ENCODE data around the gene PDIA4. TPM values are rescaled to one million over a fixed set of nuclear protein-coding genes. Genes with fewer than 3 reads are reported as not detected.
"Not testable (repeated sequence)": the region's sequence is repeated elsewhere in the genome, so short reads cannot be mapped to it uniquely, and the experiment has no call there.

The PDIA4 gene
- total RNA-seq, 2 donors from 2014 or later: 42.4 to 49.8 TPM

DNA sequence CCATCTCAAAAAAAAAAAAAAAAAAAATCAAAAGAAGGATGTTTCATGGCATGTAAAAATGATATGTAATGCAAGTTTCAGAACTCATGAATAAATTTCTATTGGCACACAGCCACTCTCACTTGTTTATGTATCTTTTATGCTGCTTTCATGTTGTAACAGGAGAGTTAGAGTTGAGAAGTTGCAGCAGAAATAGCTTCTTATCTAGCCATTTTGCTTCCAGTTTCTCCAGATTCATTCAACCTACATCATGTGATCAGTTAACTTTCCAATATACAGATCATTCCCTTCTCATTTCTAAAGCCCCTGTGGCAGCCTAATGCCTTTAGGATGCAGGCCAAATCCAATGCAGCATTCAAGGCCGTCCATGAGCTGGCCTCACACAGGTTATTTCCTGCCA lies 31.9 kb upstream of the PDIA4 start:
- no peaks in the 10 kb centered on the region for H3K9me3 ChIP-seq (ENCODE audit: control insufficient read depth, low read length, poor library complexity, severe bottlenecking)
- no peak overlapping the region for H3K4me3 Mint-ChIP-seq

DNA sequence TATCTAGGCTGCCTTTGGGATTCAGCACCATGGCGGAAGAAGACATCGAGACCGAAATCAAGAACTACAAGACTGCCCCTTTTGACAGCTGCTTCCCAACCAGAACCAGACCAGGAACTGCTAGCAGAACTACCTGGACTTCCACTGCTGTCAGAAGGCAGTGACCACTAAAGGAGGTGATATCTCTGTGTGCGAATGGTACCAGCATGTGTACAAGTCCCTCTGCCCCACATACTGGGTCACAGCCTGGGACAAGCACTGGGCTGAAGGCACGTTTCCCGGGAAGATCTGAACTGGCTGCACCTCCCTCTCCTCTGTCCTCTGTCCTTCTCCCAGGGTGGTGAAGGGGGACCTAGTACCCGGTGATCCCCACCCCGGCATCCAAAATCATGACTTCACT lies 25.6 kb upstream of the PDIA4 start:
- peaks cover 2% of the 10 kb centered on the region for H3K27me3 Mint-ChIP-seq
- H3K9me3 ChIP-seq (ENCODE audit: control insufficient read depth, low read length, poor library complexity, severe bottlenecking): no peaks in the 10 kb centered on the region
- ATAC-seq (no peak), DNase-seq (no peak)
- H3K36me3 Mint-ChIP-seq (ENCODE audit: low read depth): no peaks in the 10 kb centered on the region
- H3K4me3 Mint-ChIP-seq: no peak overlapping the region
- H3K4me1 Mint-ChIP-seq: no peaks in the 10 kb centered on the region
- H3K27ac Mint-ChIP-seq: no peak overlapping the region

More for the DNA sequence above, 31.9 kb upstream of the PDIA4 start:
- DNase-seq: no peak
- Mint-ChIP-seq H3K27me3 (no peaks in the 10 kb centered on the region), H3K27ac (no peak overlapping the region), H3K4me1 (peaks cover 1% of the 10 kb centered on the region), H3K36me3 (ENCODE audit: low read depth) (no peaks in the 10 kb centered on the region)
- ATAC-seq: no peak

DNA sequence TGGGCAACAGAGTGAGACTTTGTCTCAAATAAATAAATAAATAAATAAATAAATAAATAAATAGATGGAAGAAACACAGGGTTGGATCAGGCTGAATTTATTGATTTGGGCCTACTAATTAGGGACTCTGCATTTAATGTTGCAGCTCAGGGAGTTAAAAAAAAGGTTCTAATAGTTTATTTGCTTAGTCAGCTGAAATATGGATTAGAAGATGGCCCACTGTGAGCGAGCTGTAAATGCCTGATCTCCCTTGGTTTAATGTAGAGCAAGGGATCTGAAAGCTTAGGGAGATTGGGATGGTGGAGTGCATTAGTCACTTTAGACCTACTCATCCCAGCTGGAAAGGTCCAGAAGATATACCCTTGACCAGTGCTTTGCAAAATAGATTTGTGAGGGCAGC lies 25.1 kb upstream of the PDIA4 start:
- ATAC-seq (no peak), DNase-seq (no peak)
- Mint-ChIP-seq H3K4me3 (no peak overlapping the region), H3K36me3 (ENCODE audit: low read depth) (peaks cover 2% of the 10 kb centered on the region), H3K27ac (no peak overlapping the region), H3K27me3 (peaks cover 7% of the 10 kb centered on the region), H3K4me1 (no peaks in the 10 kb centered on the region)
- H3K9me3 ChIP-seq (ENCODE audit: control insufficient read depth, low read length, poor library complexity, severe bottlenecking): no peaks in the 10 kb centered on the region

DNA sequence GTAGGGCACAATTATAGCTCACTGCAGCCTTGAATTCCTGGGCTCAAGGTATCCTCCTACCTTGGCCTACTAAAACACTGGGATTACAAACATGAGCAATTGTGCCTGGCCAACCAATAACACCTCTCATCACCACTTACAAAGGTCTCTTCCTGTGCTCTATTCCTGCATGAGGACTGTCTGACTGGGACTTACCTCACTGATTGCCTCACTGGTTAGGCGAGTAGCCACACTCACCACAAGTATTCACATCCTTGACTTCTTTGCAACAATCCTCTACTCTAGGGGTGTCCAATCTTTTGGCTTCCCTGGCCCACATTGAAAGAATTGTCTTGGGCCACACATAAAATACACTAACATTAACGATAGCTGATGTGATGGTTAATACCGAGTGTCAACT lies 22.6 kb upstream of the PDIA4 start:
- DNase-seq (no peak), ATAC-seq (no peak)
- Mint-ChIP-seq H3K4me1 (no peaks in the 10 kb centered on the region), H3K36me3 (ENCODE audit: low read depth) (peaks cover 2% of the 10 kb centered on the region), H3K27ac (no peak overlapping the region), H3K4me3 (no peak overlapping the region), H3K27me3 (peaks cover 8% of the 10 kb centered on the region)
- H3K9me3 ChIP-seq (ENCODE audit: control insufficient read depth, low read length, poor library complexity, severe bottlenecking): no peaks in the 10 kb centered on the region

DNA sequence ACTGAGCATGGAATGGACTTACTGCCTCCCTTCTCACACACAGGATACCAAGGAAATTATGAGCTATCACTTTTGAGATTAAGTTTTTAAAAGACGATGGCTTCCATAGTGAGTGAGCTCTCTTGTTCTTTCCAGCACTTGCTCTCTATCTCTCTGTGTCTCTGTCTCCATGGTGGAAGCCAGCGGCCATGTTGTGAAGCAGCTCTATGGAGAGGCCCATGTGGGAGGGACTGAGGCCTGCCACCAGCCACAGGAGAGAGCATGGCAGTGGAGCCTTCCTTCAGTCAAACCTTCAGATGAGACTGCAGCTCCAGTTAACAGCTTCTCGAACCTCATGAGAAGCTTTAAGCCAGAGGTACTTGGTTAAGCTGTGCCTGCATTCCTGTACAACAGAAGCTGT lies 20.5 kb upstream of the PDIA4 start:
- Mint-ChIP-seq H3K4me1 (no peaks in the 10 kb centered on the region), H3K36me3 (ENCODE audit: low read depth) (peaks cover 2% of the 10 kb centered on the region), H3K4me3 (no peak overlapping the region), H3K27ac (no peak overlapping the region), H3K27me3 (peaks cover 8% of the 10 kb centered on the region)
- ATAC-seq (no peak), DNase-seq (no peak)
- no peaks in the 10 kb centered on the region for H3K9me3 ChIP-seq (ENCODE audit: control insufficient read depth, low read length, poor library complexity, severe bottlenecking)

DNA sequence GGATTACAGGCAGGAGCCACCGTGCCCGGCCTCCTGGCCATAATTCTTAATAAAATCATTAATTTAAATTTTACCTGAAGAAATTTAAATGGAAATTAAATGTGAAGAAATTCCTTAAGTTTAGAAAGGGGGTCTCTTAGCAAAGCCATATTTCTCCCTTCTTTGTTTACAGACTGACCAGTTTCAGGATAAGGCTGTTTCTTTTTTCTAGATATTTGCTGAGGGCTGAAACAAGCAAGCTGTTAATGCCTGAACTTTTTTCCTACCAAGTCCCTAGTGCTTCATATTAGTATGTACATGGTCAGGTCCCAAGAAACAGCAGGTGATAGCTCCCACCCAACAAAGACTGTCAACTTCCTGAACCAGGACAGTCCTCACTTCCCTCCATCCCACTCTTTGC lies 18.1 kb upstream of the PDIA4 start:
- H3K4me1 Mint-ChIP-seq: no peaks in the 10 kb centered on the region

DNA sequence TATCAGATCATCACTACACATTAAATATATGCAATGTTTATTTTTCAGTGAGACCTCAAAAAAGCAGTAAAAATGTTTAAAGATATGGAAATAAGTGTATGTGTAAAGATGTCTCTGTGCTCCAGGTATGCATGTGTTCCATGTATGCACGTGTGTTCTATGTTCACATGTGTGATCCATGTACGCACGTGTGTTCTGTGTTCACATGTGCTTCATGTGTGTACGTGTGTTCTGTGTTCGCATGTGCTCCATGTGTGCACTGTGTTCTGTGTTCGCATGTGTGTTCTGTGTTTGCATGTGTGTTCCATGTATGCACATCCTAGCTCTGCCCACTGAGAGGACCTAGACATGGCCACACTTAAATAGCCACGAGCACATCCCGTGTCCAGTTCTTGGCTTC lies 15.6 kb upstream of the PDIA4 start:
- no peaks in the 10 kb centered on the region for H3K9me3 ChIP-seq (ENCODE audit: control insufficient read depth, low read length, poor library complexity, severe bottlenecking)
- peaks cover 2% of the 10 kb centered on the region for H3K4me1 Mint-ChIP-seq
- no peak overlapping the region for H3K4me3 Mint-ChIP-seq
- DNase-seq: no peak
- peaks cover 6% of the 10 kb centered on the region for H3K27me3 Mint-ChIP-seq
- H3K36me3 Mint-ChIP-seq (ENCODE audit: low read depth): peaks cover 2% of the 10 kb centered on the region
- H3K27ac Mint-ChIP-seq: no peak overlapping the region
- ATAC-seq: no peak

More for the DNA sequence above, 18.1 kb upstream of the PDIA4 start:
- DNase-seq (no peak), ATAC-seq (no peak)
- Mint-ChIP-seq H3K36me3 (ENCODE audit: low read depth) (peaks cover 2% of the 10 kb centered on the region), H3K4me3 (no peak overlapping the region), H3K27me3 (peaks cover 8% of the 10 kb centered on the region), H3K27ac (no peak overlapping the region)
- H3K9me3 ChIP-seq (ENCODE audit: control insufficient read depth, low read length, poor library complexity, severe bottlenecking): no peaks in the 10 kb centered on the region

DNA sequence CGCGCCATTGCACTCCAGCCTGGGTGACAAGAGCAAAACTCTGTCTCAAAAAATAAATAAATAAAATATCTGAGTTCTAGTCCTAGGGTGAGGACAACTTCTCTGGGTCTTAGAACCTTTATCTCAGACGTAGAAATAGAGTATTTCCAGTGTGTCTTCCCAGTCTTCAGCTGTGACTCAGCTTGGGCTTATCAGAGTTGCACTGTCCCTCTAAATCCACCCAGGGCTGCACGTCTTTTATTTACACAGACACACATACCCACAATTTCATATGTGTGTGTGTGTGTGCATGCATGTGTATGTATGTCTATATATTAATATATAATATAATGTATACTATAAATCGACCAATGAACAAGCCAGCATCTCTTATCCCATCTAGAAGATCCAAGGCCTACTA lies 13.0 kb upstream of the PDIA4 start:
- DNase-seq: no peak
- H3K4me3 Mint-ChIP-seq: no peak overlapping the region

DNA sequence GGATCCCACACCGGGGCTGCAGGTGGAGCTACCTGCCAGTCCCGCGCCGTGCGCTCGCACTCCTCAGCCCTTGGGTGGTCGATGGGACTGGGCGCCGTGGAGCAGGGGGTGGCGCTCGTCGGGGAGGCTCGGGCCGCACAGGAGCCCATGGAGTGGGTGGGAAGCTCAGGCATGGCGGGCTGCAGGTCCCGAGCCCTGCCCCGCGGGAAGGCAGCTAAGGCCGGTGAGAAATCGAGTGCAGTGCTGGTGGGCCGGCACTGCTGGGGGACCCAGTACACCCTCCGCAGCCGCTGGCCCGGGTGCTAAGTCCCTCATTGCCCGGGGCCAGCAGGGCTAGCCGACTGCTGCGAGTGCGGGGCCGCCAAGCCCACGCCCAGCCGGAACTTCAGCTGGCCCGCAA lies 10.3 kb upstream of the PDIA4 start:
- not testable (repeated sequence) for DNase-seq; H3K4me1 Mint-ChIP-seq; H3K27ac Mint-ChIP-seq; H3K4me3 Mint-ChIP-seq; ATAC-seq; H3K9me3 ChIP-seq (ENCODE audit: control insufficient read depth, low read length, poor library complexity, severe bottlenecking); H3K27me3 Mint-ChIP-seq; H3K36me3 Mint-ChIP-seq (ENCODE audit: low read depth)

More for the DNA sequence above, 13.0 kb upstream of the PDIA4 start:
- no peak overlapping the region for H3K27ac Mint-ChIP-seq
- no peak for ATAC-seq
- H3K36me3 Mint-ChIP-seq (ENCODE audit: low read depth): no peaks in the 10 kb centered on the region
- peaks cover 2% of the 10 kb centered on the region for H3K4me1 Mint-ChIP-seq
- H3K27me3 Mint-ChIP-seq: no peaks in the 10 kb centered on the region
- H3K9me3 ChIP-seq (ENCODE audit: control insufficient read depth, low read length, poor library complexity, severe bottlenecking): no peaks in the 10 kb centered on the region

DNA sequence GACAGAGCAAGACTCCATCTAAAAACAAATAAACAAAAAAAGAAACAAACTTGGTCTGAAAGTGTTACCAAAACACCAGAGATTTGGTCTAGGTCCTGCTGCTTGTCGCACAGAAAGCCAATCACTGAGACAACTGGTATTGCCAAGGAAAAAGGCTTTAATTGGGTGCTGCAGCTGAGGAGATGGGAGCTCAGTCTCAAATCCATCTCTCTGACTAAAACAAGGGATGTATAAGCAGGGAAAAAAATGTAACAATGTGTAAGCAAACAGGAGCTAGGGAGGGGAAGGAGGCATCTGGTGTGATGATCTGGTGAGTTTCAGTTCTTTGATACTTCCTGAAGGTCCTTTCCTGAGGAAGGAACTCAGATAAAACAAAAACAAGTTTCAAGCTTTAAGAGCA lies 8.4 kb upstream of the PDIA4 start:
- Mint-ChIP-seq H3K27me3 (no peaks in the 10 kb centered on the region), H3K4me1 (peaks cover 2% of the 10 kb centered on the region), H3K4me3 (no peak overlapping the region), H3K36me3 (ENCODE audit: low read depth) (peaks cover 2% of the 10 kb centered on the region), H3K27ac (no peak overlapping the region)
- ATAC-seq (no peak), DNase-seq (no peak)
- no peaks in the 10 kb centered on the region for H3K9me3 ChIP-seq (ENCODE audit: control insufficient read depth, low read length, poor library complexity, severe bottlenecking)

DNA sequence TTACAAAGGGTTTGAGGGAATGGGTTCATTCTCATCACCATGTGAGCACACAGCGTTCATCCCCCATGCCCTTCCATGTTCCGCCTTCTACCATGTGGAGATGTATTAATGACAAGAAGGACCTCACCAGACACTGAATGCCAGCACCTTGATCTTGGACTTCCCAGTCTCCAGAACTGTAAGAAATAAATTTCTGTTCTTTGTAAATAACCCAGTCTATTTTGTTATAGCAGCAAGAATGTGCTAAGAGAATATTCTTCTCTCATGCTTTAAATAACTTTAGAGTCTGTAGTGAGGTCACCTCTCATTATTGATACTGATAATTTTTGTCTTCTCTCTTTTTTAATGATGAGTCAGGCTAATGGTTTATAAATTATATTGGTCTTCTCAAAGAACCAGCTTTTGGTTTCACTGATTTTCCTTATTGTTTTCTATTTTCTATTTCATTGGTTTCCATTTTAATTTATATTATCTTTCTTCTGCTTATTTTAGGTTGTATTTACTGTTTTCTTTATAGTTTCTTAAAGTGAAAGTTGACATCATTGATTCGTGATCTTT lies 3.1 kb upstream of the PDIA4 start:
- no peaks in the 10 kb centered on the region for H3K9me3 ChIP-seq (ENCODE audit: control insufficient read depth, low read length, poor library complexity, severe bottlenecking)
- Mint-ChIP-seq H3K27ac (no peak overlapping the region), H3K4me1 (peaks cover 23% of the 10 kb centered on the region), H3K27me3 (no peaks in the 10 kb centered on the region), H3K4me3 (no peak overlapping the region), H3K36me3 (ENCODE audit: low read depth) (peaks cover 2% of the 10 kb centered on the region)
- ATAC-seq (no peak), DNase-seq (no peak)

DNA sequence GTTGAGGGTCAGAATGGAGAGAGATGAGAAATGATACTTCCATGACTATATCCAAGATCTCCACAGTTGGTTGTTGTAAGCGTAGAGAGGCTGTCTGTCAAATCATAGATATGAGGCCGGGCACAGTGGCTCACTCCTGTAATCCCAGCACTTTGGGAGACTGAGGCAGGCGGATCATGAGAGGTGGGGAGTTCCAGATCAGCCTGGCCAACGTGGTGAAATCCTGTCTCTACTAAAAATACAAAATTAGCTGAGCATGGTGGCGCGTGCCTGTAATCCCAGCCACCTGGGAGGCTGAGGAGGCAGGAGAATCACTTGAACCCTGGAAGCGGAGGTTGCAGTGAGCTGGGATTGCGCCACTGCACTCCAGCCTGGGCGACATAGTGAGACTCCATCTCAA lies 2.1 kb upstream of the PDIA4 start:
- H3K4me1 Mint-ChIP-seq: peaks cover 32% of the 10 kb centered on the region
- not testable (repeated sequence) for H3K36me3 Mint-ChIP-seq (ENCODE audit: low read depth); DNase-seq; H3K4me3 Mint-ChIP-seq; H3K27me3 Mint-ChIP-seq; ATAC-seq; H3K9me3 ChIP-seq (ENCODE audit: control insufficient read depth, low read length, poor library complexity, severe bottlenecking)
- H3K27ac Mint-ChIP-seq: peak overlapping the region; percentile 49

DNA sequence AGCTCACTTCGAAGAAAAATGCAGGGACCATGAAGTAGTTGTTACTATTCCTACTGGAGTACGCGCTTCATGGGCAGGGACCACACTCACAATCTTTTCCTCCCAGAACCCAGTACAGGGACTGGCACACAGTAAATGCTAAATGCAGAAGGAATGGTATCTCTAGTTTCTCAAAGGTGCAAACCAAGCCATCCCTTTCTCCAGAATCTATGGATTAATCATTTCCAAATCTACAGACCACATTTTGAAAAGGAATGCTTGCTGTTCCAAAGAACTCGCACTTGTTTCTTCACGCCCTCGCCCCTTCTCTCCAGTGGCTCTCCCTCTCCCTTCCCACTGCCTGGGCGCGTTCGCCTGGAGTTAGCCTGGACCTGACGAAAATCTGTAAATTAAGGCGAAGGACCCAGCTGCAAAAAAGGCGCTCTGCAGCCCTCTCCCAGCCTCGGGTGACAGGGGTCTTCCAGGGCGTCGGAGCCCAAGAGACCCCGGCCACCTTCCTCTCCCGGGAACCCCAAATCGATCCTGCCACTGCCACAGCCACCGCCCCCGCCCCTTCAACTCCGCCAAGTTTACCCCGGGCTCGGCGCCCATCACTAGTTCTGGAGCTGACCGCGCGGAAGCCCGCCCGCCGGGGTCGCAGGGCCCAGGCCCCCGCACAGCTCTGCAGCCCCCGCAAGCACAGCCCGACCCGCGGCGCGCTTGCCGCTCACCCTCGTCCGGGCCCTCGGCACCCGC lies 527 bp downstream of the PDIA4 start:
- Mint-ChIP-seq H3K36me3 (ENCODE audit: low read depth) (peaks cover 2% of the 10 kb centered on the region), H3K27me3 (no peaks in the 10 kb centered on the region), H3K4me1 (peaks cover 44% of the 10 kb centered on the region), H3K4me3 (peak overlapping the region; percentile 93), H3K27ac (peak overlapping the region; percentile 96)
- DNase-seq: no peak
- H3K9me3 ChIP-seq (ENCODE audit: control insufficient read depth, low read length, poor library complexity, severe bottlenecking): no peaks in the 10 kb centered on the region
- no peak for ATAC-seq

DNA sequence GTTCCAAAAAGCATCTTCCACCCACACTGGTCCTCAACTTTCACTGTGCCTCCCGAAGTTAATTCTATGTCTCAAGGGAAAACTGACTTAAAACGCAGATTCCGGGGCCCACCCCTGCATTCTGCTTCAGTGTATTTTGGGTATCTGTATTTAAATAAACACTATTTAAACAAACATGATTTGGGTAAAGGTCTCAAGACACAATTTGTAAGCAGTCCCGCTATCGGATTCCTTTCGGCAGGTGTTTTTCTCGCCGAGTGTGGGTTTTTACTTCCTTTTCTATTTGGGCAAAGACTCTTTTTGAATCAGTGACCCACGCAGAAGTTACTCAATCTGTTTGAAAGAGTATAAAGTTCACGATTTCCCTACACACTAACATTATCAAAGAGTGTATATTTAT lies 1.2 kb downstream of the PDIA4 start:
- Mint-ChIP-seq H3K4me3 (peak overlapping the region; percentile 93), H3K27me3 (no peaks in the 10 kb centered on the region), H3K36me3 (ENCODE audit: low read depth) (peaks cover 2% of the 10 kb centered on the region), H3K27ac (peak overlapping the region; percentile 96), H3K4me1 (peaks cover 45% of the 10 kb centered on the region)
- no peak for ATAC-seq
- no peaks in the 10 kb centered on the region for H3K9me3 ChIP-seq (ENCODE audit: control insufficient read depth, low read length, poor library complexity, severe bottlenecking)
- DNase-seq: no peak
